HS-5 (cell line): ENCODE data around the gene CLNK.

Experiments used
- DNase-seq: peaks from one replicate; pipeline ENCODE4 v3.0.0-alpha.2; 2012; ENCODE audit warnings: low read depth

CLNK gene

GRCh38 chr4:10521424-10521823 lies 163.1 kb downstream of the CLNK start:
- DNase-seq, result no peak

DNA sequence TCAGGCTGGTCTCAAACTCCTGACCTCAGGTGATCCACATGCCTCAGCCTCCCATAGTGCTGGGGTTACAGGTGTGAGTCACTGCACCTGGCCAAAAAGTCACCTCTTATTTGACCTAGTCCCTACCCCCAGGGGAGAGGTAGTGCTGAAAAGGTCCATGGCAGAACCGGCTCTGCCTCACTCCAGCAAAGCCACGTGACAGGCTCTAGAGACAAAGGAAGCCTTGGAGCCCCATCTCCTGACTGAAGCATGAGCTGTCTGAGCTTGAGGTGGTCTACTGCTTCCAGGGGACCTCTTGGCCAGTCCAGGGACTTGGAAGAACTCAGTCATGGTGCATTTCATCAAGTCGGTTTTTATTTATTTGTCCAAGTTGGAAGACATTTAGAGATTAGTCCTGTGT lies 174.8 kb downstream of the CLNK start:
- no peak for DNase-seq

DNA sequence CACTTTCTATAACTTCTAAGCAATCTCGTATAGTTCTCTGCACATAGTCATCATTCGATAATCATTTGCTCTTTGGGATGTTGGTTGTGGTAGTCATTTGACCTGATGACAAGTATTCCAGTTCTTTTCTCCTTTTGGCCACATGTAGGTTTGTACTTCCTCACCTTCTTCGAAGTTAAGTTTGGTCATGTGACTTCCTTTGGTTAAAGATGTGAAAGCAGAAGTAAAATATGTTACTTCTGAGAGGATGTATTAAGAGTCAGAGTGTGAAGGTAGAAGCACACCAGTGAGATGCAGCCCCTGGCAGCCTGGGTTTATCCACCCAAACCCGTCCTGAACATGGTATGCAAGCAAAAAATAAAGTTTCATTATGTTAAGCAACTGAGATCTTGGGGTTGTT lies 178.5 kb downstream of the CLNK start:
- no peak for DNase-seq

DNA sequence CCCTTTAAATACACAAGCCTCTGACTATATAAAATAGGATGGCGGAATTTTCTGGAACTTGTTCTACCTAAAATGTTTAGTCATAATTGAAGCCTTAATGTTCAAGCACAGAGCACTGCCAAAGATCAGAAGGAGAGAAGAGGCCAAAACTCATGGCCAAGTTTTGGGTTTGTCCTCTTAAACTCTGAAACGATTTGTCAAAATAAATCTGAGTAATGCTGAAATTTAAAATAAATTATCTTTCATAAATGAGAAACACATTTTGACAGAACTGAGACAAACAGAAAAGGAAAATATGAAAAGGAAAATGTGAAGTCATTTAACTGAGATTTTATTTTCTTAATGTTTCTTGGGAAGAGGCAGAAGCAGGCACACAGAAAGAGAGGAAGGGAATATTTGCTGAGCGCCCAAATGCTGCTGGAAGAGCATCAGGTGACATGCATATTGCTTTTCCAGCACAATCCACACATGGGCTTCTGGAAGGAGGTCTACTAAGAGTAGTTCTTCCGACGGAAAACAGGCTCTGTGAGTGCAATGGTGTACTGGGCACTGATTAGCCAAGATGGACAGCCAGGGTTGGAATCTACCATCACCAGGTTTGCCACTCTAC lies 179.9 kb downstream of the CLNK start:
- no peak for DNase-seq

DNA sequence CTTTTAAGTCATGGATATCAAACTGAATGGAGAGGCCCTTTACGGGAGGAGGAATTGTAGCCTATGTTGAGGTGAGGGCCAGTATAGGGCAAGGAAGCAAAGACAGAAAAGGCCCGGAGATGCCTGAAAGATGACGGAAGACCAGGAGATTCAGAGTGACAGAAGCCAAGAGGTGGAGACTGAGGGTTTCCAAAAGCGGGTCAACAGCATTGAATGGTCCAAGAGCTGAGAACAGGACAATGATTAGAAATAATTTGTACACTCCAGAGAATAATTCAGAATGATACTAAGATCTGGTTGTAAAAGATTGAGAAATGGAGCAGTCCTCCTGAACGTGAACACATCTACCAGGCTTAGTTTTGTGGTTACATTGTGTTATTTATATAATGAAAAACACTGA lies 181.9 kb downstream of the CLNK start:
- DNase-seq, result no peak

DNA sequence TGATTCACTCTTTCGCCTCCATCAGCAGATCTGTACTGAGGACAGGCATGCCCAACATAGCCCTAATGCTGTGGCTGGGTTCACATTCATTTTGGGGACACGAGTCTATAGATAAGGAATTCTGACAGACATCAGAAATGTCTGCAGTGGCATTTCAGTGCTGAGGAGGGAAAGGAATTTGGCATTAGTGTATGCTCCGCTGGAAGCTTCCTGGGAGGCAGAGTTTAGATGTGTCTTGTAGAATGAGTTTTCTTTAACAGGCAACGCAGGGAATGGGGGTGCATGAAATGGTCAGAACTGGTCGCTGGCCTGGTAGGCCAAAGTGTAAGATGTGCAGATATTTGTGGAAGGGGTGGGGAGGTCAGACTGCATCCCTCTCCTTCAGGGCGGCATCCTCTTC lies 183.8 kb downstream of the CLNK start:
- no peak for DNase-seq

- DNase-seq, result no peak
These were observed 188.4 kb downstream of the CLNK start for GRCh38 chr4:10496200-10496599.

DNA sequence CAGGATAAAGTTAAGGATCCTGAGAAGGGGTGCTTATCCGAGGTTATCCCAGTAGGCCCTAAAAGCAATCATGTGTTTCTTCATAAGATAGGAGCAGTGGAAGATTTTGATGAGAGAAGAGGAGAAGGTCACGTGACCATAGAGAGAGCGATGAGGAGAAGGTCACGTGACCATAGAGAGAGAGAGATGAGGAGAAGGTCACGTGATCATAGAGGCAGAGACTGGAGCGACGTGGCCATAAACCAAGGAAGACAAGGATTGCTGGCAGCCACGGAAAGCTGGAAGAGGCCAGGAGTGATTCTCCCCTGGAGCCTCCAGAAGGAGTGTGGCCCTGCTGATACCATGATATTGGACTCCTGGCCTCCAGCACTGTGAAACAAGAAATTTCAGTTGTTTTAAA lies 188.9 kb downstream of the CLNK start:
- no peak for DNase-seq

DNA sequence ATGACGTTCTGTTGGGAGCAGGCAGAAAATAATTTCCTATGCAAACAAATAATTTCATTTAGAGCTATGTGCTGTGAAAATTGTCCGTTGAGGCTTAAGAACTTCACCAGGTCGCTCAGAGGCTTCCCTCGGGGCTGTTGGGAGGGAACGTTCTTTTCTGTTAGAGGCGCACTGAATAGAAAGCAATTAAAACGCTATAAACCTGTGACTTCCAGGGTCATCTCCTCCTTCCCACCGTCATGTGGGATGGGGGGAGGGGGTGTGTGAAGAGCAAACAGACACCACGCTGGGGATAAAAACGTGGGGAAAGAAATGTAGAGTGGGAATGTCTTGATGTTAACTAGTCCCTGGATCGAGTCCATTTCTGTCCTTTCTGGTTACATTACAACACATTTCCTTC lies 192.1 kb downstream of the CLNK start:
- no peak for DNase-seq

DNA sequence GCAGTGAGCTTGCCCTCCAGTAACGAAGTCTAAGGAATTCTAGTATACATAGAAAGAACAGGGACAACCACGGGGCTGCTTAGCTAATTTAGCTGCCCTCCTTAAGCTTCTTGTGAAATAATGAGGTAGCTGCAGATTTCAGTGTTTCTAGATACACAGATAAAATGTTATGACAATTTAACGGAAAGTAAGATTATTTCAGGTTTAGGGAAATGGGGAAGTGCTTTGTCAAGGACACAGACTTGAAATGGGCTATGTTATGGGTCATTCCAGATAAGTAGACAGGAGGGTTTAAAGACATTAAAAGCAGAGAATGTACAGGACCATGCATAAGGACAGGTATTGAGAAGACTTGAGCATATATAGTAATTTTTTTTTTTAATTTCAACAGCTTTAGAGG lies 193.2 kb downstream of the CLNK start:
- no peak for DNase-seq

- DNase-seq, result no peak
These were observed 193.6 kb downstream of the CLNK start for GRCh38 chr4:10490996-10491395.

GRCh38 chr4:10482913-10483312 lies 201.7 kb downstream of the CLNK start:
- no peak for DNase-seq

GRCh38 chr4:10480616-10481015 lies 204.0 kb downstream of the CLNK start:
- no peak for DNase-seq

DNA sequence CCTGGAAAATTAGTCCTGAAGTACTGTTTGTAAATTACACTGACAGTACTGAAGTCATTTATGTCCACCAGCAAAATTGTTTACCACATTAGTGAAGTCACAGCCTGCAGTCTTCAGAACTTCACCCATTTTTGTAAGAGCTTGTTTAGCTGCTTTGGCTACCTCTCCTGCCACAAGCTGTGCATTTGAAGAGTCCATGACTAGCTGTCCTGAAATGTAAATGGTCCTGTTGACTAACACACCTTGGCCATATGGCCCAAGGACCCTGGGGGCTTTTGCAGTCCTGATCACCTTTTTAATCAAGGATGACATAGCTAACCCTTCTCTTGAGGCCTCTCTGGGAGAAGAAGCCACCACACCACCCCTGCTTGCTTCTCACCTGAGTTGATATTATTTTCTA lies 205.9 kb downstream of the CLNK start:
- DNase-seq, result no peak

DNA sequence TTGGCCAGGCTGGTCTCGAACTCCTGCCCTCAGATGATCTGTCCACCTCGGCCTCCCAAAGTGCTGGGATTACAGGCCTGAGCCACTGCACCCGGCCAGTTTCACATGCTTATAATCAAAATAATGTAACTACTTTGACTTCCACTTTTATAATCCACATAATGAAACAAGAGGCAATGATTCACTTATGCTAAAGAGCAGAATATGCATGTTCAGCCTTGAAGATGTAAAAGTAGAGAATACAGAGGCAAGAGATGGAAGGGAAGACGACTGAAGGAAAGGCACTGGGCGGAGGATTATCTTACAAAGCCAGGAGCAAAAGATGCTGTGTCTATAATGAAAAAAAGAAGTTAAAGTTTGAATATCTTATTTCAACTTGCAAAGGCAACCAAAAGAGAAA lies 214.1 kb downstream of the CLNK start:
- DNase-seq, result no peak

GRCh38 chr4:10466161-10466560 lies 218.4 kb downstream of the CLNK start:
- no peak for DNase-seq

DNA sequence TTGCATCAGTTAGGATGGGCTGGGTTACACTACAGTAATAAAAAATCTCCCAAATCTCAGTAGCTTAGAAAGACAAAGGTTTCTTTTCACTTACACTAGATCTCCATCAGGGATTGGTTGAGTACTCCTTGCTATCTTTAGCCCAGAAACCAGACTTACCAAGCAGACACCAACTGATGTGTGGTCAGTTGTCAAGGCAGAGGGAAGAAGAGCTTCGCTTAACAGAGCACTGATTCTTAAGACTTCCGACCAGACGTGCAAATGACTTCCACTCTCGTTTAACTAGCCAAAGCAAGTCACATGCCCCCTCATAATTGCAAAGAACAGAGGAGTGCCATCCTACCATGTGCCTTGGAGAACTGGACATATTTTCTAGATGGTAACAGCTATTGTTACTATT lies 221.7 kb downstream of the CLNK start:
- DNase-seq, result no peak

GRCh38 chr4:10461850-10462400 lies 222.6 kb downstream of the CLNK start:
- no peak for DNase-seq

DNA sequence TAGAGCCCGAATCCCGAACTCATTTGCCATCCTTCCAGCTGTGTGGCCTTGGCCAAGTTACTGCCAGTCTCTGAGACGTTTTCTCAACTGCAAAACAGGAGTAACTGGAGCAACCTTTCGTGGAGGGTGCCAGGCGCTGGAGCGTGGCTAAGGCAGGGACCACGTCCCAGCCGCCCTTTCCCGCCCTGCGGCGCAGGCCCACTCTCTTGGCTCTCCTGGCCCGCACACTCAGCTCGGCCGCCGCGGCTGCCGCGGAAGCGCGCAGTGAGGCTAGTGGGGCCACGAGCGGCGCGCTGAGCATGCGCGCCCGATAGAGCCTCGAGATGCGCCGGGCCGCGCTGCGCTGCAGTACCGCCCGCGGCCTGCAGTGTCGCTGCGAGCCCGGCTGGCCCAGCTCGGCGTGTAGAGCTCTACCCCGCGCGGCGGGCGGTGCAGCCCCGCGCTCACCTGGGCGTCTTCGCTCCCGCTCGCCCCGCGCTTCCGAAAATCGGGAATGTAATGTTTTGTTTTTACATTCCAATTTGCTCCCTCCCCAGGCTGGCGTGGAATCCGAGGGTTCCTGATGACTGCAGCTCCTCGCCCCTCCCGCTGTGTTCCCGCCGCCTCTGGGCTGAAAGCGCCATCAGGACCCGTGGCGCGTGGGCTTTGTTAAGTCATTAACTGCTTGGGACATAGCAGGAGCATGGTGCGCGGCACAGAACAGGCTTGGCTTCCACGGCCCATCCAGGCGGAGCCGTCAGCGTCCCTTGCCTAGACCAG lies 223.3 kb downstream of the CLNK start:
- no peak for DNase-seq

DNA sequence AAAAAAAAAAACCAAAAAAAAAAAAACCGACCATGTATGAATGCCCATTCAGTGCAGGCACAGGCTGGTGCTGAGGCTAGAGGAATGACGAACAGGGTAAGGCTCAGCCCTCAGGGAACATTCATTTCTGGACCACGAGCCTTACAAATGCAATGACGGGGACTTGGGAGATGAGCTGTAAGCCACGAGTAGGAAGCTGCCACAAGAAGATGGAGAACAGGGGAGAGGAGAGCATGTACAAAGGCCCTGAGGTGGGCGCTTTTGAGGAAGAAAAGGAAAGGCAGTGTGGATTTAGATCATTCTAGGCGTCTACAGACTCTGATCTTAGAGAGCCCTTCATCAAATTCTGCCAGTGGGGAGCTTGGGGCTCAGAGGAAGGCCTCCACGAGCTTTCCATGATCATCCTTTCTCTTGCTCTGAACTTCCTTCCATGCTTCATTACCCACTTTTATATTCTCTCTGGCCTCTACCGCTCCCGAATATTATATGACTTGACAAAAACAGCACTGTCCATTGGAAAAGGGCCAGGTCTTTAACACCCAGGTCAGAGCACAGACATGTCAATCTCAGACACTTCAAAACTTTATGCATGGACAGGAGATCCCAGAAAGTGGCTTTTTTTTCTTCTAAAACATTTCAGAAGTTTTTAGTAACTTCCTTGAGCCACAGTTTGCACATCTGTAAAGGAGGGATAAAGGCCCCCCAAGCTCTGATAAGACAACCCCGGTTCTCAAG lies 224.1 kb downstream of the CLNK start:
- no peak for DNase-seq

GRCh38 chr4:10459305-10459704 lies 225.3 kb downstream of the CLNK start:
- DNase-seq, result no peak

- DNase-seq, result no peak
These were observed 226.4 kb downstream of the CLNK start for GRCh38 chr4:10458177-10458576.

GRCh38 chr4:10457255-10457801 lies 227.2 kb downstream of the CLNK start, which contains the start of gene ZNF518B:
Gene ZNF518B (minus strand): TSS chr4:10457426. CDS start chr4:10446328, 11,098 bp downstream.
- no peak for DNase-seq
